ELF-1 (cell line): ENCODE data around the gene NT5DC1.
"Not testable (repeated sequence)": the region's sequence is repeated elsewhere in the genome, so short reads cannot be mapped to it uniquely, and the experiment has no call there.

Experiments used
- DNase-seq: peaks from one replicate; pipeline ENCODE4 v3.0.0-alpha.2; 2016; ENCODE audit warnings: low read depth, low spot score

Gene NT5DC1

GRCh38 chr6:116278854-116279231 lies 178.2 kb downstream of the NT5DC1 start:
- DNase-seq = no peak

GRCh38 chr6:116279232-116280160 lies 178.8 kb downstream of the NT5DC1 start, which contains the start of gene TSPYL1:
Gene TSPYL1, minus strand, starts transcription at chr6:116279930. Its CDS starts 100 bp downstream, at chr6:116279830.
- DNase-seq = peak; percentile 98

- DNase-seq = no peak
Observed at GRCh38 chr6:116280161-116280932, 179.7 kb downstream of the NT5DC1 start.

GRCh38 chr6:116280933-116281316 lies 180.3 kb downstream of the NT5DC1 start:
- DNase-seq = no peak

GRCh38 chr6:116282698-116283097 lies 182.0 kb downstream of the NT5DC1 start:
- no peak for DNase-seq

GRCh38 chr6:116283191-116283590 lies 182.5 kb downstream of the NT5DC1 start:
- no peak for DNase-seq

- DNase-seq = not testable (repeated sequence)
Observed at GRCh38 chr6:116284984-116285383, 184.3 kb downstream of the NT5DC1 start.

GRCh38 chr6:116286773-116287358 lies 186.2 kb downstream of the NT5DC1 start:
- DNase-seq = no peak

GRCh38 chr6:116287689-116288282 lies 187.1 kb downstream of the NT5DC1 start:
- DNase-seq = no peak

GRCh38 chr6:116289876-116290275 lies 189.2 kb downstream of the NT5DC1 start:
- no peak for DNase-seq

GRCh38 chr6:116290799-116291198 lies 190.1 kb downstream of the NT5DC1 start:
- DNase-seq = no peak

GRCh38 chr6:116291701-116292396 lies 191.2 kb downstream of the NT5DC1 start:
- no peak for DNase-seq

- no peak for DNase-seq
Observed at GRCh38 chr6:116292553-116292952, 191.9 kb downstream of the NT5DC1 start.

- no peak for DNase-seq
Observed at GRCh38 chr6:116298273-116298672, 197.6 kb downstream of the NT5DC1 start.

GRCh38 chr6:116298973-116299372 lies 198.3 kb downstream of the NT5DC1 start:
- no peak for DNase-seq
